Activated T-helper 17 cell treated with anti-CD3 and anti-CD28 coated beads, Interleukin-2, amount 50 U/mL, for 72 hours (primary cell): ENCODE data around the gene CKLF. TPM values are rescaled to one million over a fixed set of nuclear protein-coding genes. Genes with fewer than 3 reads are reported as not detected.
"Not testable (repeated sequence)": the region's sequence is repeated elsewhere in the genome, so short reads cannot be mapped to it uniquely, and the experiment has no call there.

Experiments used
- ATAC-seq: fragments of 150-1000 bp; cut with Tn5 transposase; replicated peaks from 2 replicates; pipeline ENCODE4 v1.10.0; 2021; ENCODE audit warnings: mild to moderate bottlenecking, moderate library complexity
- H3K27ac Mint-ChIP-seq: one replicate; pipeline ENCODE4 v1.8.0; 2022; ENCODE audit warnings: mixed read lengths
- H3K27me3 Mint-ChIP-seq: one replicate; pipeline ENCODE4 v1.8.0; 2022; ENCODE audit warnings: mixed read lengths
- H3K36me3 Mint-ChIP-seq: one replicate; pipeline ENCODE4 v1.8.0; 2022; ENCODE audit warnings: low read depth, mild to moderate bottlenecking, mixed read lengths
- H3K4me1 Mint-ChIP-seq: one replicate; pipeline ENCODE4 v1.8.0; 2022; ENCODE audit warnings: mixed read lengths
- H3K4me3 Mint-ChIP-seq: one replicate; pipeline ENCODE4 v1.8.0; 2022; ENCODE audit warnings: mild to moderate bottlenecking, mixed read lengths
- H3K9me3 Mint-ChIP-seq: one replicate; pipeline ENCODE4 v1.8.0; 2022; ENCODE audit warnings: mixed read lengths
- total RNA-seq, 2 donors: library from RNA; stranded (reverse); gene quantifications; one replicate each; pipeline ENCODE4 v1.2.3, GENCODE V29; 2022

The CKLF gene
- total RNA-seq, 2 donors from 2014 or later, result 117 to 155 TPM

DNA sequence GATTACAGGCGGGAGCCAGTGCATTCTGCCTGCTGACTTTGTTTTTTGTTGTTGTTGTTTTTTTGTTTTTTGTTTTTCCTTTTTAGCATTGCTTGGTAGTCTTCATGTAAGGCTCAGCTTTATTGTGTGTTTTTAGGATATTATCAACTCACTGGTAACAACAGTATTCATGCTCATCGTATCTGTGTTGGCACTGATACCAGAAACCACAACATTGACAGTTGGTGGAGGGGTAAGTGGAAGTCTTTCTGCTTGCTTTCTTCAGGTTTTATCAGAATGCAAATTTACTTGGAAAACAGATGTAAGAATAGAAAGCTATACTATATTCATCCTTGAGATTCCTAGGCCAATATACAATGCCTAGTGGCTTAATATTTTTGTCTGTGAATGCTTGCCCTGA lies 10.6 kb downstream of the CKLF start:
- Mint-ChIP-seq H3K4me3 (peak overlapping the region; percentile 24), H3K36me3 (peaks cover 99% of the 10 kb centered on the region)
- no peak for ATAC-seq

DNA sequence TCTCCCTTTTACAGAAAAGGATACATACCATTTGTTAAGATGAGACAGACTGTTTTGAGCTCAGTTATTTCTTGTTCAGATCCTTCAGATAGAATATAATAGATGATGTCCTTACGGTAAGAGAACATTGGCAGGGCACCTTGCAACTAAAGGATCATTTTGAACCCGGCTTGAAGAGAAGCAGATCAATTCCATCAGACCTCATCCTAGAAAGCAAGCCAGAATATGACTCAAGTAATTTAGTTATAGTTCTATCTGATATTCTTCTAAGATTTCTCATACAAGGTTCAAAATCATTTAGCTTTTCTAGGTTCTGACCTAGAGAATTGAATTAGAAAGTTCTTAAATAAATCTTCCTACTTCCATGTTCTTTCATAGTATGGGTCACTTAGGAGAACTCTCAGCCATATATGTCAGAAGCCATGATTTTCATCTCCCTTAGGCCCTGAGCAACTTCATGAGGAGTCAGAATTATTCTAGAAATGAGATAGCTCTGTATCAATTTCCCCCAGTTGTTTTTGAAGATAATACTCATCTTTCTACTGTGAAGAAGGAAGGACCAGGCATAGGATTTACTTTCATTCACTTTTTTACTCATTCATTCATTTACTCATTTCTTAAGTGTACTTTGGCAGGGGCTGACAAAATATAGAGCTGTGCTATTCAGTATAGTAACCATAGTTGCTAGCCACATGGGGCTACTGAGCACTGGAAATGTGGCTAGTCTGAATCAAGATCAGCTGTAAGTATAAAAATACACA lies 11.4 kb downstream of the CKLF start:
- Mint-ChIP-seq H3K9me3 (no peaks in the 10 kb centered on the region), H3K27me3 (no peaks in the 10 kb centered on the region), H3K27ac (peak overlapping the region; percentile 12), H3K36me3 (peaks cover 93% of the 10 kb centered on the region), H3K4me3 (peak overlapping the region; percentile 24), H3K4me1 (peaks cover 45% of the 10 kb centered on the region)
- peak; percentile 93 for ATAC-seq

More for the DNA sequence above, 10.6 kb downstream of the CKLF start:
- no peaks in the 10 kb centered on the region for H3K9me3 Mint-ChIP-seq
- H3K4me1 Mint-ChIP-seq, result peaks cover 45% of the 10 kb centered on the region
- H3K27me3 Mint-ChIP-seq, result no peaks in the 10 kb centered on the region
- H3K27ac Mint-ChIP-seq, result peak overlapping the region; percentile 12

DNA sequence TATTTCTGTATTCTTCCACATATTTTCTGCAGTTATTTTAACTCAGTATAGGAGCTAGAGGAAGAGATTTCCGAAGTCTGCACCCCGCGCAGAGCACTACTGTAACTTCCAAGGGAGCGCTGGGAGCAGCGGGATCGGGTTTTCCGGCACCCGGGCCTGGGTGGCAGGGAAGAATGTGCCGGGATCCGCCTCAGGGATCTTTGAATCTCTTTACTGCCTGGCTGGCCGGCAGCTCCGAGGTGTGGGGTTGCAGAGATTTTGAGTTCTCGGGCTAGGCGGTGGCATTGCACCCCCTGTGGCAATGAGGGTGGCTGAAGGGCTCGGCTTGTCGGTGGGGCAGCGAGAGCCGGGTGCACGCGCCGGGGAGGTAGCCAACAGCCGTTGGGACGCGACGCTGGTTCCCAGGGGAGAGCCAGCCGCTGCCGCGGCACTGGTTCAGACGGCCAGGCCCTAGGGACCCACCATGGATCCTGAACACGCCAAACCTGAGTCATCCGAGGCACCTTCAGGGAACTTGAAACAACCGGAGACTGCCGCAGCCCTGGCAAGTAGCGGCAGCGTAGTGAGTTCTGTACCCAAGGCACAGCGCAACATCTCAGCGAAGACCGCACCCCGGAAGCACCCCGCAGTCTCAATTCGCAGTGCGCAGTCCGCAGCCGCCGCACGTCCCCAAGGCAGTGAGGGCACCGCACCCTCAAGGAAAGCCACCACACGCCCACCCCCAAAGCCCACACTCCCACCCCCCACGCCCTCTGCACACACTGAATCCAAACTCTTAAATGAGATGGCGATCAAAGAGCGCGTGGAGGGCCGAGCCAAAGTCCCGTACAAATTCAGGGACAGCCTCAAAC lies 13.9 kb downstream of the CKLF start, which contains the start of gene CMTM1:
CMTM1 (plus strand) TSS at position 389 of the 851 bp plus-strand sequence; CDS start at position 464, 75 bp downstream.
- no peaks in the 10 kb centered on the region for H3K27me3 Mint-ChIP-seq
- H3K36me3 Mint-ChIP-seq, result peaks cover 84% of the 10 kb centered on the region
- ATAC-seq, result no peak
- peaks cover 25% of the 10 kb centered on the region for H3K4me1 Mint-ChIP-seq
- H3K4me3 Mint-ChIP-seq, result no peak within 1 kb of the TSS
- H3K9me3 Mint-ChIP-seq, result no peaks in the 10 kb centered on the region
- peak within 1 kb of the TSS; percentile 1 for H3K27ac Mint-ChIP-seq

DNA sequence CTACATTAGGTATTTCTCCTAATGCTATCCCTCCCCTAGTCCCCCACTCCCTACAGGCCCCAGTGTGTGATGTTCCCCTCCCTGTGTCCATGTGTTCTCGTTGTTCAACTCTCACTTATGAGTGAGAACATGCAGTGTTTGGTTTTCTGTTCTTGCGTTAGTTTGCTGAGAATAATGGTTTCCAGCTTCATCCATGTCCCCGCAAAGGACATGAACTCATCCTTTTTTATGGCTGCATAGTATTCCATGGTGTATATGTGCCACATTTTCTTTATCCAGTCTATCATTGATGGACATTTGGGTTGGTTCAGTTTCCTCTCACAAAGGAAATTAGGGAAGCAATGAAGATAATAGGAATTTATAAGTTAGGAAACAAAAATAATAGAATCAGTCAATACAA lies 14.9 kb downstream of the CKLF start:
- Mint-ChIP-seq H3K4me1 (peaks cover 19% of the 10 kb centered on the region), H3K36me3 (peaks cover 77% of the 10 kb centered on the region)
- H3K9me3 Mint-ChIP-seq, H3K27ac Mint-ChIP-seq, H3K4me3 Mint-ChIP-seq, ATAC-seq, H3K27me3 Mint-ChIP-seq: not testable (repeated sequence)

DNA sequence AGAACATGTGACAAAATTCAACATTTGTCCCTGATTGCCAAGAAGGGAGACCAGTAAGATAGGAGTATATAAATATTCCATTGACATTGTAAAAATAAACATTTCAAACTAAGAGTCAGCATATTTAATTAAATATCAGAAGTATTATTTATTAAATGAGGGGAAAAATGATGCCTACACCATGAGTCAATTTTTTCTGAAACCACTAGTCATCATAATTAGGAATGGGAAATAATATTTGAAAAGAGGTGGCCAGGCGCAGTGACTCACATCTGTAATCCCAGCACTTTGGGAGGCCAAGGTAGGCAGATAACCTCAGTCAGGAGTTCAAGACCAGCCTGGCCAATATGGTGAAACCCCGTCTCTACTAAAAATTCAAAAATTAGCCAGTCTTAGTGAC lies 16.0 kb downstream of the CKLF start:
- Mint-ChIP-seq H3K4me3 (no peak overlapping the region), H3K9me3 (no peaks in the 10 kb centered on the region), H3K4me1 (peaks cover 13% of the 10 kb centered on the region), H3K36me3 (peaks cover 66% of the 10 kb centered on the region), H3K27ac (no peak overlapping the region), H3K27me3 (no peaks in the 10 kb centered on the region)
- no peak for ATAC-seq

DNA sequence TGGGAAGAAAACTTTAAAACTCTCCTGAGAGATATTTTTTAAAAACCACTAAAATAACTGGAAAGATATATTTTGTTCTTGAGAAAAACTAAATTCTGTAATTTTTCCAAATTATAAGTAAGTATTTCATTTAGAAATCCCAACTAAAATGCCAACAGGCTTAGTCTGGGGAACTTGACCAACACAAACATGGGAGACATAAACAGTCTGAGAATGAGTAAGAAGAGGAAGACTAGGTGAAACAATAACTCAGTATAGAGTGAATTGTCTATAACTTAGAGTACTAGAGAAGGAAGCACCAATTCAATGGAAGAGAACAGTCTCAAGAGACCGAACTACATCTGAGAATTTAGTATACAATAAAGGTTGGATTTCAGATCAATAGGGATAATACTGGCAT lies 16.8 kb downstream of the CKLF start:
- H3K27ac Mint-ChIP-seq, result no peak overlapping the region
- ATAC-seq, result no peak
- H3K4me1 Mint-ChIP-seq, result peaks cover 8% of the 10 kb centered on the region
- H3K9me3 Mint-ChIP-seq, result no peaks in the 10 kb centered on the region
- no peak overlapping the region for H3K4me3 Mint-ChIP-seq
- peaks cover 58% of the 10 kb centered on the region for H3K36me3 Mint-ChIP-seq
- H3K27me3 Mint-ChIP-seq, result no peaks in the 10 kb centered on the region

DNA sequence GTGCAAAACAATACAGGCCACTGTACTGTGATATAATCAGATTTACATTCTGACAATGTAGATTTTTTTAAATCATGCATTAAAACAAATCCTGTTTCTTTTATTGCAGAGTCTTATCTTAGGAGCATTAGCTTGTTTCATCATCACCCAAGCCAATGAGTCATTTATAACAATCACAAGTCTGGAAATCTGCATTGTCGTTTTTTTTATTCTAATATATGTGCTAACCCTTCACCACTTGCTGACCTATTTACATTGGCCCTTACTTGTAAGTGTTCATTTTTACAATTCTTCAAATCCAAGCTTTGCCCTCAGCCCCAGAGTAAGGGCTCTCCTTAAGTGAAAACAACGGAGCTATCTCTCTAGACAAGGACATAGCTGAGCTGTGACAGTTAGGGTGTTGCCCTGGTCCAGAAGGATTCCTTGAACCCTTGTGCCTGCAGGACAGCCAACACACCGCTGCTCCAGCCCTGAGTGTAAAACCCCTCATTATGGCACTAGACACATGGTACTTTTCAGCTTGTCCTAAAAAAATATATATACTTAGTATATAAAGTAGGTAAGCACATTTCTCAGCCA lies 17.5 kb downstream of the CKLF start:
- no peak overlapping the region for H3K27ac Mint-ChIP-seq
- H3K4me3 Mint-ChIP-seq, result no peak overlapping the region
- no peak for ATAC-seq
- peaks cover 51% of the 10 kb centered on the region for H3K36me3 Mint-ChIP-seq
- peaks cover 8% of the 10 kb centered on the region for H3K4me1 Mint-ChIP-seq
- H3K27me3 Mint-ChIP-seq, result no peaks in the 10 kb centered on the region
- H3K9me3 Mint-ChIP-seq, result no peaks in the 10 kb centered on the region

DNA sequence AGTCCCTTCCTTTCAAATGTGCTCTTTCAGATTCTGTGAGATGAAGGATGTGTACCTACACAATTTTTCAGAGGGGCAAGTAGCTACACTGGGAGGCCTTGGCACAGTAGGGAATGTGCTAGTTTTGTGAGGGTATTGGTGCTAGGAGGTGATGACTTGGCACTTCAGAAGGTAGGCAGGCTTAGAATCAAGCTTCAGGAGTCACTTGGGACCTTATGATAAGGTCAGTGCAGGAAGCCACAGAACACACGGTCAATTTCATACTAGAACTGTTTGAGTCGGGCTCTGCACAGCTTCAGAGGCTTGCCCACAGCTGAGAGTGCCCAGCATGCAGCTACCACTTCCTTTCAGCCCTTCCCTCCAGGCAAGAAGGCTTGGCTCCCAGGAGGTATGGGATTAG lies 20.0 kb downstream of the CKLF start:
- Mint-ChIP-seq H3K36me3 (peaks cover 27% of the 10 kb centered on the region), H3K9me3 (no peaks in the 10 kb centered on the region), H3K27me3 (peaks cover 2% of the 10 kb centered on the region), H3K27ac (peak overlapping the region; percentile 56), H3K4me3 (no peak overlapping the region), H3K4me1 (peaks cover 4% of the 10 kb centered on the region)
- ATAC-seq, result peak; percentile 21

DNA sequence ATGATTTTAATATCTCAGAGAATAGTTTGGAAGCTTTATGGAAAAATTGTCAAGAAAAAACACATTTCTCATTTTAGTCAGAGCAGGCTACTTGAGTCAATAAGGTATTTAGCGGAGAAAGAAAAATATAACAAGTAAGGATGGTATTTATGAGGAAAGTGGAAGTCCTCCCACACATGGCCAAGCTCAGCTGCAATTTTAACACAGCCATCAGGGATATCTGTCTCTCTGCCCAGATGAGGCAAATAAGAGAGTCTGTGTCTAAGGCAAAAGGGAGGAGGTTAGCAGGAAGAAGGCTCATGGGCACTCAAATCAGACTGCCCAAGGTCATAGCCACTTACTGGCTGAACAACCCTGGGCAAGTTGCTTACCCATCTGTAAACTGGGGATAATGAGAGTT lies 21.7 kb downstream of the CKLF start:
- peaks cover 19% of the 10 kb centered on the region for H3K36me3 Mint-ChIP-seq
- ATAC-seq, result no peak
- no peak overlapping the region for H3K27ac Mint-ChIP-seq
- no peak overlapping the region for H3K4me3 Mint-ChIP-seq
- no peaks in the 10 kb centered on the region for H3K9me3 Mint-ChIP-seq
- H3K27me3 Mint-ChIP-seq, result peaks cover 15% of the 10 kb centered on the region
- no peaks in the 10 kb centered on the region for H3K4me1 Mint-ChIP-seq

DNA sequence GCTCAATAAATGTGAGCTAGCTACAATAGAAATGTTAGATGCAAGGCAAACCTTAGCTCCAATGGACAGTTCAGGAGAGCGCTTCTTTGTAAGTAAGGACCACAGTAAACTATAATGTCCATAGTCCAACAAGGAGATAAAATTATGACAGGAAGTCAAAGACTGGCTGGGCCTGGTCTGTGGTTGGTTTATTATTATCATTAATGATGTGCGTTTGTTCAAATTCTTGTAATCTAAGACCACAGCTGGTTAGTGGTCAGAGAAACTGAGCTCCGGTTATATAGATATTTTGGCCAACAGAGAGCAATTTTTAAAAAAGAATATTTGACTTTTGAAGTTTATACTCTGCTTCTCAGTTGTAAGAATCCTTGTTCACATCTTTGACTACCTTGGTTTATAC lies 22.2 kb downstream of the CKLF start:
- Mint-ChIP-seq H3K9me3 (no peaks in the 10 kb centered on the region), H3K4me3 (no peak overlapping the region), H3K27me3 (peaks cover 17% of the 10 kb centered on the region), H3K4me1 (no peaks in the 10 kb centered on the region), H3K27ac (no peak overlapping the region), H3K36me3 (peaks cover 14% of the 10 kb centered on the region)
- ATAC-seq, result no peak

DNA sequence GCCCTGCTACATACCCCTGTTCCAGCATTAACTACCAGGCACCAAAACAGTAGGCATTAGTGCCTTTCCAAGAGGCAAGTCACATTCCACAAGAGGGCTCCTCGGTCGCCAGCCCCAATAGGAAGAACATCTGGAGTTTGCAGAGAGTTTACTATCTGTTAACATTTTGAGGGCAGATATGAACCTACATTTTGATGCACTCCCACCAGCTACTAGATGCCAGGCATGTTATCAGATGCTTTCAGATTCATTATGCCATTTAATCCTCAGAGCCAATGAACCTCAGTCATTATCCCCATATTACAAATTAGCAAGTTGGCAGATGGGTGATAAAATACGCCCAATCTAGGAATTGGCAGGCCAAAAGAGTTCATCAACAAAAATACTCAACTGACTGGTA lies 22.7 kb downstream of the CKLF start:
- Mint-ChIP-seq H3K27me3 (peaks cover 22% of the 10 kb centered on the region), H3K4me3 (no peak overlapping the region), H3K4me1 (no peaks in the 10 kb centered on the region), H3K9me3 (no peaks in the 10 kb centered on the region), H3K36me3 (peaks cover 9% of the 10 kb centered on the region), H3K27ac (no peak overlapping the region)
- no peak for ATAC-seq

DNA sequence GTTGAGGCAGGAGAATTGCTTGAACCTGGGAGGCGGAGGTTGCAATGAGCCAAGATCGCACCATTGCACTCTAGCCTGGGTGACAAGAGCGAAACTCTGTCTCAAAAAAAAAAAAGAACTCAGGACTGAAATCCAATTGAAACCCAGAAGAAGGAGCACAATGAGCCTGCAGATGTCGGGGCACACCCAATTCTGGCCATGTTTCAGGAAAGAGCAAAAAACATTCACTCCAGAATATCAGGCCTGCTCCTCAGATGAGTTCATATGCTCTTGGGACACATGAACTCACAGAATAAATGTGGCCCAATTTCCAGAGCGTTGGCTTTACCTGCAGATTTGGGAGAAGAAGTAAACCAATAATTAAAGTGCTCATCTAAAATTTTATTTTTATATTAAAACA lies 23.9 kb downstream of the CKLF start:
- H3K36me3 Mint-ChIP-seq, result peaks cover 3% of the 10 kb centered on the region
- H3K9me3 Mint-ChIP-seq, result no peaks in the 10 kb centered on the region
- no peak overlapping the region for H3K27ac Mint-ChIP-seq
- no peak for ATAC-seq
- H3K27me3 Mint-ChIP-seq, result peaks cover 28% of the 10 kb centered on the region
- no peaks in the 10 kb centered on the region for H3K4me1 Mint-ChIP-seq
- H3K4me3 Mint-ChIP-seq, result no peak overlapping the region

DNA sequence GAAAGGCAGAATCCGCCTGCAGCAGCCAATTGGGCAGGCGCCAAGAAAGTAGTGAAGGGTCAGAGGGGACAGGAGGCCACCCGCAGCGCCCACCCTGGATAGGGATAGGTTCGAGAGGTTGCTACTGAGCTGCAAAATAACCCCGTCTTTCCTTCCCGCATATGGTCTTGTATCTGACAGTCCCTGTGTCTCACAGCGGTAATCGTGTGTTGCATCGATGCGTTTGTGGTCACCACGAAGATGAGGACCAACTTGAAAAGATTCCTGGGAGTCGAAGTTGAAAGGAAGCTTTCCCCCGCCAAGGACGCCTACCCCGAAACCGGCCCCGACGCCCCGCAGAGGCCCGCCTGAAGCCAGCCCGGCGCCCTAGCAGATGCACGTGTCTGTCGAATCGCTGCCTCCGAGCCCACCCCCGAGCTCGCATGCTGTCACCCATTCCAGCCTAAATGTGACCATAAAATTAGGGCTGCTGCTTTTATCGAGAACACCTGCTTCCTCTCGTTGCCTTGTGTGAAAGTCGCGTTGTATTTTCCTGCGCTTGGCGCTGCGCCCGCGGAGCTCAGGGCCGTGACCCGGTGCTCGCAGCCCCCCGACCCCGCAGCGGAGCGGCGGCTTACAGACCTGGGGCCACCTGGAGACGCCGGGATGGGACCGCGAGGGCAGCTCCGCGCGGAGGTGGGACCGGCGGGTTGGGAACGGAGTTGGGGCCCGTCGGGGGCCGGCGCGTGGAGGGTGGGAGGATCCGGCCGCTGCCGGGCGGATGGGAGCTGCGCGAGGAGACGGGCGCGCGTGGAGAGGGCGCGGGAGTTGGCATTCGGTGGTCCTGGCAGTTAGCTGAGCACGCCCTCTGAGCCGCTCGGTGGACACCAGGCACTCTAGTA lies 26.5 kb downstream of the CKLF start, which contains the start of gene CMTM2:
CMTM2 (plus strand) TSS at position 813 of the 881 bp plus-strand sequence. CDS start 145 bp downstream, outside the sequence.
- Mint-ChIP-seq H3K4me1 (no peaks in the 10 kb centered on the region), H3K27ac (no peak within 1 kb of the TSS), H3K36me3 (no peaks in the 10 kb centered on the region), H3K9me3 (no peaks in the 10 kb centered on the region), H3K27me3 (peaks cover 28% of the 10 kb centered on the region), H3K4me3 (peak within 1 kb of the TSS; percentile 57)
- no peak for ATAC-seq
